Cardiac fibroblast (primary cell): ENCODE results near the gene NUTM2F.
"Not testable (repeated sequence)": the region's sequence is repeated elsewhere in the genome, so short reads cannot be mapped to it uniquely, and the experiment has no call there.

Source experiments
- DNase-seq, 2 donors: peaks; one replicate each; pipeline versions ENCODE4 v3.0.0 to v3.0.0-alpha.2; 2010; ENCODE audit warnings: low read depth in 2 of 2
- H3K4me3 ChIP-seq, 2 donors: replicated peaks in 1 of 2; 1 replicate in 1 of 2; 2 replicates in 1 of 2; pipeline ENCODE4 v1.5.1; 2011; ENCODE audit warnings: low read depth in 2 of 2, low read length in 2 of 2, mild to moderate bottlenecking in 2 of 2, moderate library complexity in 1 of 2

Gene NUTM2F

GRCh38 chr9:94328544-94328943 lies at the start of gene NUTM2F:
TSS of gene NUTM2F (minus strand) at chr9:94328644. CDS start at chr9:94328623, 21 bp downstream.
- DNase-seq, H3K4me3 ChIP-seq: not testable (repeated sequence)

GRCh38 chr9:94375197-94375596 lies 46.8 kb upstream of the NUTM2F start:
- H3K4me3 ChIP-seq, result peak overlapping the region; percentile 42 to 56
- peak; percentile 10 to 22 for DNase-seq

GRCh38 chr9:94374176-94375056 lies 46.0 kb upstream of the NUTM2F start:
- peak; percentile 84 to 91 for DNase-seq
- H3K4me3 ChIP-seq, result peak overlapping the region; percentile 42 to 56

- not testable (repeated sequence) for DNase-seq
Measured at GRCh38 chr9:94373779-94374175, 45.3 kb upstream of the NUTM2F start.

GRCh38 chr9:94370266-94370665 lies 41.8 kb upstream of the NUTM2F start:
- H3K4me3 ChIP-seq, DNase-seq: not testable (repeated sequence)

More at GRCh38 chr9:94373779-94374175, 45.3 kb upstream of the NUTM2F start:
- H3K4me3 ChIP-seq, result peak overlapping the region; percentile 28 to 38

GRCh38 chr9:94364093-94364614 lies 35.7 kb upstream of the NUTM2F start:
- DNase-seq, H3K4me3 ChIP-seq: not testable (repeated sequence)

- not testable (repeated sequence) for H3K4me3 ChIP-seq, DNase-seq
Measured at GRCh38 chr9:94357158-94357557, 28.7 kb upstream of the NUTM2F start.

- not testable (repeated sequence) for H3K4me3 ChIP-seq, DNase-seq
Measured at GRCh38 chr9:94351901-94352723, 23.7 kb upstream of the NUTM2F start.

DNA sequence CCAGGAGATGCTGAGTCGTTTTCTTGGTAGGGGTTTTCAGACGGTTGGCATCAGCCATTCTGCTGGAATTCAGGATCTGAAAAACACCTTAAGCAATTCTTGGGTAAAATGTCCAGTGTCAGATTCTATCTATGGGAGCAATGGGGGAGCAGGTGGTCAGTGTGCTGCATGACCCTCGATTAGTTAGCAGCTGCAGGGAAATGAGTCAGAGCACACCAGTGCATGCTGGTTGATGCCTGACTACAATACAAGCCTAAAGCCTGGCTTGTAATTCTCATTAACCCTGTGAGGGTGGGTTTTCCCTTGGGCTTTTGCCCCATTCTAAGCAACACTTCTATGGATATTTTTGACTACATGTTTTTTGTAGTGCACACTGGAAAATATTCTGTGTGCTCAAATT lies 20.3 kb upstream of the NUTM2F start:
- H3K4me3 ChIP-seq, DNase-seq: not testable (repeated sequence)

GRCh38 chr9:94347451-94347850 lies 19.0 kb upstream of the NUTM2F start:
- not testable (repeated sequence) for H3K4me3 ChIP-seq, DNase-seq

- H3K4me3 ChIP-seq, DNase-seq: not testable (repeated sequence)
Measured at GRCh38 chr9:94341703-94342102, 13.3 kb upstream of the NUTM2F start.

- not testable (repeated sequence) for DNase-seq, H3K4me3 ChIP-seq
Measured at GRCh38 chr9:94340750-94341149, 12.3 kb upstream of the NUTM2F start.

DNA sequence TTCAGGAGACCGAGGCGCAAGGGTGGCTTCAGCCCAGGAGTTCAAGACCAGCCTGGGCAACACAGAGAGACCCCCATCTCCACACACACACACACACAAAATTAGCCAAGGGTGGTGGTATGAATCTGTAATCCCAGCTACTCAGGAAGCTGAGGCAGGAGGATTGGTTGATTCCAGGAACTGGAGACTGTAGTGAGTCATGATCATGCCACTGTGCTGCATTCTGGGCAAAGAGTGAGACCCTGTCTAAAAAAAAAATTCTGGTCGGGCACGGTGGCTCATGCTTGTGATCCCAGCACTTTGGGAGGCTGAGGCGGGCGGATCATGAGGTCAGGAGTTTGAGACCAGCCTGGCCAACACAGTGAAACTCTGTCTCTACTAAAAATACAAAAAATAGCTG lies 11.2 kb upstream of the NUTM2F start:
- DNase-seq, result not testable (repeated sequence)

DNA sequence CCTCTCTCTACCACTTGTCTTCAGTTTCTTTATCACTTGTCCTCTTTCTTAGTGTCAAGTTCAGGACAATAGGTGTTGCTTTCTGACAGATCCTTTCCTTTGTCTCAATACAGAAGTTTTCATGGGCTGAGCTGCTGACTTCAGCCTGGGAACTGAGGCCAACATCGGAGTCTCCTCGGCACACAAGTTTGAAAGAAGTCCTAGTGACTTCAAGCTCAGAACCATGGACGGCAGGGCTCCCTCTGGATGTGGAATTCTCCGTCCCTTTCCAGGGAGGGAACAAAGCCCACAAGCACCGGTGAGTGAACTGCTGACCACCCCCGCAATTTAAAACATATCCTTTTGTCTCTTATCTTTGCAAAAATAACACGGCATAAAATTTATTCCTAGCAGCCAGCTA lies 10.3 kb upstream of the NUTM2F start:
- not testable (repeated sequence) for DNase-seq, H3K4me3 ChIP-seq

More for the DNA sequence above, 11.2 kb upstream of the NUTM2F start:
- H3K4me3 ChIP-seq, result not testable (repeated sequence)

GRCh38 chr9:94336445-94336844 lies 8.0 kb upstream of the NUTM2F start:
- not testable (repeated sequence) for DNase-seq, H3K4me3 ChIP-seq

DNA sequence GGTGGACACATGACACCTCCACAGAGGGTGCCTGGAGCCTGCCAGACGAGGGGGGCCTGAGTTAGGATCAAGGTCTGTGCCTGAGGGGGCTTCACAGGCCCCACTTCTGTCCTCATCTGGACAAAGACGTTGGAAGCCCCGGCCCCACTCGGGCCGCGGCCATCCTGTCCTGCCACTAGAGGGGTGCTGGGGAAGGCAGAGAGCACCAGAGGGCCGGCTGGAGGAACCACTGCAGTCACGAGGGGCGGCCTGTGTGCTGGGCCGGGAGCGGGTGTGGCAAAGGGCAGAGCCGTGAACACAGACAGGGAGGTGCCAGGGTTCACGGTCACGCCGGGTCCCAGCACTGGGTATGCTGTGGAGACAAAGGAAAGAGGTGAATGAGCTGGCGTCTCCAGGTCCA lies 2.9 kb downstream of the NUTM2F start:
- H3K4me3 ChIP-seq, DNase-seq: not testable (repeated sequence)

DNA sequence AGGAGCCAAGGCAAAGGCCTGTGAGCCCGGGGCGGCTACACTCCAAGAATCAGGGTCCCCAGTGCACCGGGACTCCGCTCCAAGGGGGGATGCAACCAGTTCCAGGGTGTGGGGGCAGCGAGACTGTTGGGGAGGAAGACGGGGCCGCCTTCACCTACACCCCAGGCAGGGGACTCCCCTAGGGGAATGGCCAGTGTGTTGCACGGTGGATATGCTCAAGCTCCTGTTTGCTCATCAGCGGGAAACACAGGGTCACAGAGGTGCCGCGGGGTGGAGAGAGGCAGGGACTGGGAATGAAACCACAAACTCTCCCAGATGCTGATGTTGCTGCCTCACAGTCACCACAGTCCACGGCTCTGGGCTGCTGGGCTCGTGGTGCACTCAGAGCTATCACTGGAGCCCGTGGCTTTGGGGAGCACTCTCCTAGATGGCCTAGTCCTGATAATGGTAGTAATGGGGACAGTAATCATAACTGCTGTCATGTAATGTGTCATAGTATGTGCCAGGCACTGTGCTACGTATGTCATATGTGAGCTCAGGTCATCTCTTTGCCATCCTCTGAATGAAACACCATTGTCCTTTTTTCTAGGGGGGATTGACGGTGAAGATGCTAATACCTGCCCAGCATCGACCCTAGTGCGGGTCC lies 5.2 kb downstream of the NUTM2F start:
- not testable (repeated sequence) for DNase-seq, H3K4me3 ChIP-seq
